GM23338 (cell line): ENCODE measurements around the gene JOSD2. TPM values are rescaled to one million over a fixed set of nuclear protein-coding genes. Genes with fewer than 3 reads are reported as not detected.

Experiments
- ATAC-seq: fragments of 200-7000 bp; cut with Tn5 transposase; 3 replicates; pipeline ENCODE4 v1.9.1; 2020
- DNase-seq: peaks from one replicate; pipeline ENCODE4 v3.0.0-alpha.2; 2015; ENCODE audit warnings: low spot score
- H2AFZ ChIP-seq: fragments of 200-600 bp; sonication (generic); 2 replicates; pipeline ENCODE4 v1.8.0; 2016; ENCODE audit warnings: antibody characterized with exemption, mild to moderate bottlenecking, moderate library complexity
- H3F3A ChIP-seq: fragments of 200-600 bp; sonication (generic); replicated peaks from 2 replicates; pipeline ENCODE4 v1.8.0; 2017; ENCODE audit warnings: antibody characterized with exemption, mixed run types, low read depth
- H3K27ac ChIP-seq: fragments of 200-600 bp; sonication (generic); 2 replicates; pipeline ENCODE4 v1.6.1; 2016; ENCODE audit warnings: low read depth
- H3K27me3 ChIP-seq: fragments of 200-600 bp; sonication (generic); 2 replicates; pipeline ENCODE4 v1.8.0; 2016; ENCODE audit warnings: mild to moderate bottlenecking, mixed run types, moderate library complexity; ENCODE audit not compliant: insufficient read depth
- H3K36me3 ChIP-seq: fragments of 200-600 bp; sonication (generic); 2 replicates; pipeline ENCODE4 v1.8.0; 2016; ENCODE audit warnings: mild to moderate bottlenecking; ENCODE audit not compliant: insufficient read depth
- H3K4me1 ChIP-seq: fragments of 200-600 bp; sonication (generic); 2 replicates; pipeline ENCODE4 v1.8.0; 2016; ENCODE audit warnings: mild to moderate bottlenecking, moderate library complexity; ENCODE audit not compliant: insufficient read depth
- H3K4me2 ChIP-seq: fragments of 200-600 bp; sonication (generic); 2 replicates; pipeline ENCODE4 v1.7.1; 2017; ENCODE audit warnings: mixed run types
- H3K4me3 ChIP-seq: fragments of 200-600 bp; sonication (generic); 2 replicates; pipeline ENCODE4 v1.6.1; 2016; ENCODE audit warnings: mixed run types
- H3K79me2 ChIP-seq: fragments of 200-600 bp; sonication (generic); replicated peaks from 2 replicates; pipeline ENCODE4 v1.8.0; 2017; ENCODE audit warnings: mild to moderate bottlenecking; ENCODE audit not compliant: insufficient read depth
- H3K9me2 ChIP-seq: fragments of 200-600 bp; sonication (generic); 2 replicates; pipeline ENCODE4 v1.8.0; 2017; ENCODE audit not compliant: insufficient read depth
- H4K20me1 ChIP-seq: fragments of 200-600 bp; sonication (generic); replicated peaks from 2 replicates; pipeline ENCODE4 v1.8.0; 2017; ENCODE audit warnings: mild to moderate bottlenecking; ENCODE audit not compliant: insufficient read depth
- H3K27ac Mint-ChIP-seq: 2 replicates; pipeline ENCODE4 v1.8.0; 2020; ENCODE audit warnings: inconsistent platforms, mild to moderate bottlenecking, moderate library complexity, mixed read lengths
- H3K27me3 Mint-ChIP-seq: 3 replicates; pipeline ENCODE4 v1.8.0; 2022; ENCODE audit warnings: low read depth, mild to moderate bottlenecking, moderate library complexity, mixed read lengths, inconsistent platforms; ENCODE audit not compliant: insufficient read depth, poor library complexity
- H3K36me3 Mint-ChIP-seq: 3 replicates; pipeline ENCODE4 v1.8.0; 2021; ENCODE audit warnings: low read depth, mild to moderate bottlenecking, inconsistent platforms, moderate library complexity, mixed read lengths
- H3K4me1 Mint-ChIP-seq: 3 replicates; pipeline ENCODE4 v1.8.0; 2020; ENCODE audit warnings: mild to moderate bottlenecking, inconsistent platforms, mixed read lengths
- H3K4me3 Mint-ChIP-seq: 3 replicates; pipeline ENCODE4 v1.8.0; 2021; ENCODE audit warnings: moderate library complexity, mild to moderate bottlenecking, inconsistent platforms, mixed read lengths
- H3K9me3 Mint-ChIP-seq: 3 replicates; pipeline ENCODE4 v1.8.0; 2020; ENCODE audit warnings: moderate library complexity, mild to moderate bottlenecking, inconsistent platforms, mixed read lengths
- REST ChIP-seq: IDR thresholded peaks from one replicate; pipeline ENCODE4 v1.6.1; 2018; ENCODE audit warnings: antibody characterized with exemption; ENCODE audit not compliant: unreplicated experiment
- STAT1 ChIP-seq: IDR thresholded peaks from one replicate; pipeline ENCODE4 v1.6.1; 2016; ENCODE audit warnings: antibody characterized with exemption; ENCODE audit not compliant: unreplicated experiment
- ZNF114 ChIP-seq: fragments of 250-450 bp; sonication (Bioruptor Pico); IDR thresholded peaks from 2 replicates; pipeline ENCODE4 v1.5.0; 2020; ENCODE audit warnings: mild to moderate bottlenecking, moderate library complexity
- ZNF462 ChIP-seq: fragments of 250-450 bp; sonication (Bioruptor Pico); IDR thresholded peaks from 2 replicates; pipeline ENCODE4 v1.5.0; 2020; ENCODE audit warnings: mild to moderate bottlenecking, moderate library complexity
- polyA plus RNA-seq: library from polyadenylated mRNA; unstranded; fragments of >200 nt; fragmentation: Nextera tagmentation; extraction: Ambion mirVana; gene quantifications from 2 replicates; pipeline ENCODE4 v1.2.1, GENCODE V29; 2016
- total RNA-seq: library from RNA; depleted of rRNA; stranded (reverse); fragments of >200 nt; shearing (Covaris generic); gene quantifications from 2 replicates; pipeline ENCODE4 v1.2.3, GENCODE V29; 2014
- TF ChIP-seq, protein P1 (sequence below): IDR thresholded peaks from 2 replicates; pipeline ENCODE4 v1.6.1; 2016; ENCODE audit warnings: antibody characterized with exemption

The JOSD2 gene
- total and polyA plus RNA-seq, 2 experiments from 2014 or later = 3.3 to 5.8 TPM

- DNase-seq = no peak
- no peaks in the 10 kb centered on the region for H3K79me2 ChIP-seq
- peaks cover 97% of the 10 kb centered on the region for H3K9me3 Mint-ChIP-seq
- H3K4me1 Mint-ChIP-seq = no peaks in the 10 kb centered on the region
- no peak overlapping the region for H3K4me3 ChIP-seq
- H3K4me3 Mint-ChIP-seq = no peak overlapping the region
- TF ChIP-seq STAT1 (no peak), REST (no peak), ZNF462 (no peak), ZNF114 (CRISPR knock-in tag) (no peak)
- TF ChIP-seq, protein P1, sequence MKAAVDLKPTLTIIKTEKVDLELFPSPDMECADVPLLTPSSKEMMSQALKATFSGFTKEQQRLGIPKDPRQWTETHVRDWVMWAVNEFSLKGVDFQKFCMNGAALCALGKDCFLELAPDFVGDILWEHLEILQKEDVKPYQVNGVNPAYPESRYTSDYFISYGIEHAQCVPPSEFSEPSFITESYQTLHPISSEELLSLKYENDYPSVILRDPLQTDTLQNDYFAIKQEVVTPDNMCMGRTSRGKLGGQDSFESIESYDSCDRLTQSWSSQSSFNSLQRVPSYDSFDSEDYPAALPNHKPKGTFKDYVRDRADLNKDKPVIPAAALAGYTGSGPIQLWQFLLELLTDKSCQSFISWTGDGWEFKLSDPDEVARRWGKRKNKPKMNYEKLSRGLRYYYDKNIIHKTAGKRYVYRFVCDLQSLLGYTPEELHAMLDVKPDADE = no peak
- peaks cover 4% of the 10 kb centered on the region for H3K27me3 Mint-ChIP-seq
- H3K36me3 Mint-ChIP-seq = peaks cover 34% of the 10 kb centered on the region
- H3K27me3 ChIP-seq = no peaks in the 10 kb centered on the region
- H3K36me3 ChIP-seq = no peaks in the 10 kb centered on the region
- H3F3A ChIP-seq = no peaks in the 10 kb centered on the region; the same call in 1 of the 2 replicates
- H3K27ac ChIP-seq = no peak overlapping the region
- no peaks in the 10 kb centered on the region for H3K4me1 ChIP-seq
- H3K4me2 ChIP-seq = no peak overlapping the region
- H3K9me2 ChIP-seq = 0 out of 2 replicates have a peak, but pooled peaks cover 3% of the 10 kb centered on the region
- H3K27ac Mint-ChIP-seq = no peak overlapping the region
- no peak for ATAC-seq
- no peaks in the 10 kb centered on the region for H4K20me1 ChIP-seq
- no peak overlapping the region for H2AFZ ChIP-seq
Measured at GRCh38 chr19:50532952-50533351, 22.0 kb upstream of the JOSD2 start.
